ENCODE results near the gene PDZD7.

The PDZD7 gene

GRCh38 chr10:101000915-101001658 is 29.8 kb downstream of the PDZD7 start:
- TF ChIP-seq POLR2A (IDR thresholded peaks at IDR 0.05; ENCODE audit: low read depth, low read length): 0 out of 2 replicates have a peak, but pooled peaks have one; percentile 13
- DNase-seq (ENCODE audit: insufficient read length, low spot score): peak; percentile 96
- no peak for FAIRE-seq

DNA sequence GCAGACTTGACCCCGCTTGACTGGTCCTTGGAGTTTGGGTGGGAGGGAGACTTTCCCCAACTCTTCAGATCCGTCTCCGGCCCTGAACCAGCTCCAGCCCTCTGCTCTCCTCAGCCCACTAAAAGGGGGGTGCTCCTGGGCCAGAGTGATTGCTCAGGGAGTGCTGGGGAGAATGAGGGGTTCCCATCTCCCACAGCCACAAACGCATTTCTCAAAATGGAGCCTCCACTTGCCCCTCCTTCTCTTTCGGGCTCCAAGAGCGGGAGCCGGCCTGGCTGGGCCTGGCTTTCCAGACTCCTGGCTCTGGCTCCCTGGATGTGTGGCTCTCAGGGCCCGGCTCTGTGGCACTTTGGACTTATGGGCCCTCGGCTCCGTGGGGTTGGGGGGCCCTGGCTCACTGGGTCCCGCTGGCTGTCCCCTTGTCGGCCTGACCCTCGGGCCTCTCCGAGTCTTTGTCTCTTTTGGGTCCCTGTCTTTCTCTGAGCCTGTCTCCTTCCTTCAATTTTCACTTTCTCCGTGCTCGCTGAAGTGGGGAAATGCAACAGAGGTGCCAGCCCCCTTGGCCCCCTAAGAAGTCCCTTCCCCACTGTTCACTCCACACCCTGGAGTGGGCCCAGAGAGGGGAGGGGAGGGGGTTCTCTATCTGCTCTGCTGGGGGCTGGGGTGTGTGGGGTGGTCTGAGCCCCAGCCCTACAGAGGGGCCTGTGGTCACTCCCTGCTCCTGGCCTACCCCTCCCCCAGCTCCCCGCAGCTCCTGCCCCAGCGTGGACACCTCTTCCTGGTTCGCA is 30.6 kb downstream of the PDZD7 start:
- TF ChIP-seq POLR2A (IDR thresholded peaks at IDR 0.05; ENCODE audit: low read depth, low read length): no peak
- DNase-seq (ENCODE audit: insufficient read length, low spot score) (peak; percentile 74), FAIRE-seq (no peak)

DNA sequence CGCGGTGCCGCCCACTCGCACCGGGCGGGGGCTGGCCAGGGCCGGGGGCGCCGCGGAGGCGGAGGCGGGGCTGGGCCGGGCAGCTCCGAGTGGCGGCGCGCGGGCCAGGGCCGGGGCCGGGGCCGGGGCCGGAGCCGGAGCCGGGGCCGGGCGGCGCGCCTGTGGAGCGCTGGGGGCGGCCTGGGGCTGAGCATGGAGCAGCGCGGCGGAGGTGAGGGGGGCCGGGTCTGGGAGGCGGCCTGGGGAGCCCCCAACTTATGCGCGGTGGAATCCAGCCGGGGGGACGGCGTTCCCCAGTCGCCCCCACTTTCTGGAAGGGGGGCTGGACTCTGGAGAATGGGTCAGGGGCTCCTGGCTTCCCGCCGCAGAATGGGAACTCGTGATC is 31.2 kb downstream of the PDZD7 start, which contains the start of gene LZTS2:
Gene LZTS2 (plus strand): TSS at position 67 of the 385 bp plus-strand sequence. CDS start 2,731 bp downstream, outside the sequence.
- no peak for TF ChIP-seq POLR2A (IDR thresholded peaks at IDR 0.05; ENCODE audit: low read depth, low read length)
- DNase-seq (ENCODE audit: insufficient read length, low spot score): no peak
- FAIRE-seq: no peak

- DNase-seq (ENCODE audit: insufficient read length, low spot score): peak; percentile 79
Measured at GRCh38 chr10:100998991-100999741, 31.8 kb downstream of the PDZD7 start.

GRCh38 chr10:100998183-100998990 is 32.5 kb downstream of the PDZD7 start:
- DNase-seq (ENCODE audit: insufficient read length, low spot score) (peak; percentile 92), FAIRE-seq (no peak)
- no peak for TF ChIP-seq POLR2A (IDR thresholded peaks at IDR 0.05; ENCODE audit: low read depth, low read length)

More at GRCh38 chr10:100998991-100999741, 31.8 kb downstream of the PDZD7 start:
- peak; percentile 74 for TF ChIP-seq POLR2A (IDR thresholded peaks at IDR 0.05; ENCODE audit: low read depth, low read length)
- FAIRE-seq: no peak

GRCh38 chr10:100997360-100998182 is 33.4 kb downstream of the PDZD7 start:
- peak; percentile 4; the same call in 1 of the 2 replicates for TF ChIP-seq POLR2A (IDR thresholded peaks at IDR 0.05; ENCODE audit: low read depth, low read length)
- no peak for FAIRE-seq
- DNase-seq (ENCODE audit: insufficient read length, low spot score): peak; percentile 96

DNA sequence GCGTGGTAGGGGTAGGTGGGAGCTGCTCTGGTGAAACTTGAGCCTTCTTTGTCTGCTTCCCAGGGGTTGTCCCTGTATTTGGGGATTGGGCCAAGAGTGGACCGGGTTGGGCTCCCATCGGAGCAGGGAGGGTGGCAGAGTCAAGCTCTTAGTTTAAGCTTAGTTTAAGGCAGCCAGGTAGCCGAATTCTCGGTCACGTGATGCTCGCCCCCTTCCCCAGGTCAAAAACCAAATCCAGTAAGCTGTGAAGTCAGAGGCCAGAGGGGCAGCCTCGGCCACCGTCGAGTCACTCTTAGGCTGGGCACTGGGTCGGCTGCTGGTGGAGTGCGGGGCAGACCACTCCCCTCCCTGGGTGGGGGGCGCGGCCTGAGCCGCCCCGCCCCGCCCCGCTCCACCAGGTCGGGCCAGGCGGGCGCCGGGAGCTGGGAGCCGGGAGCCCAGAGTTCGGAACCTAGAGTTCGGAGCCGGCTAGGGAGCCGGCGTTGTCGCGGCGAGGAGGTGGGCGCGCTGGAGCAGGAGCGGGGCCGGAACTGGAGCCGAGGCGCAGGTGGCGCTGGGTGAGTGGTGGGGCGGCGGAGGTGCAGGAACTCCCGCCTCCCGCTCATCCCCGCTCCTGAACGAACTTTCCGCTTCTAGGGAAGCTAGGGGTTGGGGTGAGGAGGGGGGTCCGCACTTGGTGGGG is 34.1 kb downstream of the PDZD7 start:
- DNase-seq (ENCODE audit: insufficient read length, low spot score) (no peak), FAIRE-seq (no peak)
- no peak for TF ChIP-seq POLR2A (IDR thresholded peaks at IDR 0.05; ENCODE audit: low read depth, low read length)

DNA sequence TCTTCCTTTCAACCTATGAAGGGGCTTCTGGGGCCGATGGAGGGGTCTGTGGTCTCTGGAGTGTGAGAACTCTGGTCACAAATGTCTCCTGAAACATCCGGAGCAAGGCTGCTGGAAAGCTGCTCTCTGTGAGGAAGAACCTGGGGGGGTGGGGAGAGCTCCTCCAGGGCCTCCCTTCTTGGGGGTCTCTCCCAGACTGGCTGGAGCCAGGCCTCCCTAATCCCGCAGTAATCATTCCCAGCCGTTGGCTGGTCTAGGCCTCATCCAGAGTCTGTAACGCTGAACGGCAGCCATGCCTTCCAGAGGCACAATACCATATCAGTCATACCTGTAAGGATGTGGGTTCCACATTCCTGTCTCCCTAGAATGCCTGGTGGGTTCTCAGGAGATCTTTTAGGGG is 35.7 kb downstream of the PDZD7 start:
- no peak for TF ChIP-seq POLR2A (IDR thresholded peaks at IDR 0.05; ENCODE audit: low read depth, low read length)
- no peak for DNase-seq (ENCODE audit: insufficient read length, low spot score)
- no peak for FAIRE-seq

- TF ChIP-seq POLR2A (IDR thresholded peaks at IDR 0.05; ENCODE audit: low read depth, low read length): no peak
- FAIRE-seq (no peak), DNase-seq (ENCODE audit: insufficient read length, low spot score) (no peak)
Measured at GRCh38 chr10:100993986-100994708, 36.8 kb downstream of the PDZD7 start.

- DNase-seq (ENCODE audit: insufficient read length, low spot score) (no peak), FAIRE-seq (no peak)
- no peak for TF ChIP-seq POLR2A (IDR thresholded peaks at IDR 0.05; ENCODE audit: low read depth, low read length)
Measured at GRCh38 chr10:100989088-100989487, 41.8 kb downstream of the PDZD7 start.

GRCh38 chr10:100988166-100988565 is 42.8 kb downstream of the PDZD7 start:
- FAIRE-seq (no peak), DNase-seq (ENCODE audit: insufficient read length, low spot score) (no peak)
- TF ChIP-seq POLR2A (IDR thresholded peaks at IDR 0.05; ENCODE audit: low read depth, low read length): no peak
